OCI-LY3 (cell line): ENCODE measurements around the gene MAGI2.
A peak's percentile ranks its signal among the peaks of the same experiment; 100 is the strongest.

Experiments
- EZH2phosphoT487 ChIP-seq: fragments of 200-600 bp; shearing (Covaris generic); IDR thresholded peaks from 2 replicates; pipeline ENCODE4 v1.6.1; 2018; ENCODE audit warnings: antibody characterized with exemption, mixed run types, low read depth
- TF ChIP-seq, protein P1 (sequence below): fragments of 200-600, 300-600 bp; sonication (generic); IDR thresholded peaks from 2 replicates; pipeline ENCODE4 v1.5.1; 2014; ENCODE audit warnings: antibody characterized with exemption, low read length, low read depth

GRCh38 chr7:78134256-78134655 is 1319.2 kb downstream of the MAGI2 start:
- TF ChIP-seq, protein P1, sequence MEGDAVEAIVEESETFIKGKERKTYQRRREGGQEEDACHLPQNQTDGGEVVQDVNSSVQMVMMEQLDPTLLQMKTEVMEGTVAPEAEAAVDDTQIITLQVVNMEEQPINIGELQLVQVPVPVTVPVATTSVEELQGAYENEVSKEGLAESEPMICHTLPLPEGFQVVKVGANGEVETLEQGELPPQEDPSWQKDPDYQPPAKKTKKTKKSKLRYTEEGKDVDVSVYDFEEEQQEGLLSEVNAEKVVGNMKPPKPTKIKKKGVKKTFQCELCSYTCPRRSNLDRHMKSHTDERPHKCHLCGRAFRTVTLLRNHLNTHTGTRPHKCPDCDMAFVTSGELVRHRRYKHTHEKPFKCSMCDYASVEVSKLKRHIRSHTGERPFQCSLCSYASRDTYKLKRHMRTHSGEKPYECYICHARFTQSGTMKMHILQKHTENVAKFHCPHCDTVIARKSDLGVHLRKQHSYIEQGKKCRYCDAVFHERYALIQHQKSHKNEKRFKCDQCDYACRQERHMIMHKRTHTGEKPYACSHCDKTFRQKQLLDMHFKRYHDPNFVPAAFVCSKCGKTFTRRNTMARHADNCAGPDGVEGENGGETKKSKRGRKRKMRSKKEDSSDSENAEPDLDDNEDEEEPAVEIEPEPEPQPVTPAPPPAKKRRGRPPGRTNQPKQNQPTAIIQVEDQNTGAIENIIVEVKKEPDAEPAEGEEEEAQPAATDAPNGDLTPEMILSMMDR, result peak; percentile 63
- TF ChIP-seq EZH2phosphoT487, result no peak
